HepG2 (cell line): Measurements from ENCODE around the gene ACP7. TPM values are rescaled to one million over a fixed set of nuclear protein-coding genes. Genes with fewer than 3 reads are reported as not detected.

Experiments
- ARNT2 ChIP-seq: sonication (generic); formaldehyde crosslinking; IDR thresholded peaks from 2 replicates; pipeline ENCODE4 v1.8.0; 2022; ENCODE audit warnings: mild to moderate bottlenecking, low read depth, missing genetic modification reagents, moderate library complexity
- ELF3 ChIP-seq: IDR thresholded peaks from 2 replicates; pipeline ENCODE4 v1.6.1; 2016; ENCODE audit warnings: missing genetic modification reagents, missing compliant biosample characterization
- HHEX ChIP-seq: IDR thresholded peaks from 2 replicates; pipeline ENCODE4 v1.6.1; 2016; ENCODE audit warnings: control low read depth
- HNF4A ChIP-seq: sonication (generic); formaldehyde crosslinking; IDR thresholded peaks from 2 replicates; pipeline ENCODE4 v1.4.0; 2020; ENCODE audit warnings: missing genetic modification reagents
- LCORL ChIP-seq, 2 experiments: fragments of 450-650 bp in 1 of 2; sonication (generic) in 1 of 2; formaldehyde crosslinking in 1 of 2; IDR thresholded peaks; 2 replicates each; pipeline versions ENCODE4 v1.5.0 to v1.6.1; 2017 to 2020; ENCODE audit warnings: antibody characterized with exemption in 1 of 2, missing genetic modification reagents in 1 of 2
- MYC ChIP-seq: sonication (generic); formaldehyde crosslinking; IDR thresholded peaks from 2 replicates; pipeline ENCODE4 v1.9.0; 2021; ENCODE audit warnings: missing genetic modification reagents, borderline replicate concordance
- PHF20 ChIP-seq: sonication (generic); formaldehyde crosslinking; IDR thresholded peaks from 2 replicates; pipeline ENCODE4 v1.5.0; 2020; ENCODE audit warnings: mild to moderate bottlenecking, missing genetic modification reagents
- ZNF264 ChIP-seq: sonication (generic); formaldehyde crosslinking; IDR thresholded peaks from 2 replicates; pipeline ENCODE4 v1.4.0; 2020; ENCODE audit warnings: missing genetic modification reagents
- polyA plus RNA-seq, 8 experiments: library from polyadenylated mRNA; depleted of rRNA in 3 of 8; stranded (reverse) in 7 of 8; unstranded in 1 of 8; fragments of >200 nt; fragmentation: Illumina TruSeq in 4 of 8; extraction: Trizol in 4 of 8; gene quantifications; 2 replicates each; pipeline versions ENCODE4 v1.2.1 to v1.2.3, GENCODE V29; 2011 to 2016; ENCODE audit warnings: low read depth in 4 of 8, missing spikeins in 1 of 8, mixed read lengths in 1 of 8; ENCODE audit not compliant: insufficient read depth in 1 of 8
- total RNA-seq, 5 experiments: library from RNA; depleted of rRNA; stranded (reverse); fragments of >200 nt; fragmentation: Illumina TruSeq; extraction: Trizol; gene quantifications; 2 replicates each; pipeline ENCODE4 v1.2.3, GENCODE V29; 2016; ENCODE audit warnings: low read depth in 1 of 5
- TF ChIP-seq, protein P1 (sequence below): sonication (generic); formaldehyde crosslinking; IDR thresholded peaks from 2 replicates; pipeline ENCODE4 v1.9.0; 2021; ENCODE audit warnings: missing genetic modification reagents, borderline replicate concordance
- TF ChIP-seq, protein P2 (sequence below): sonication (generic); formaldehyde crosslinking; IDR thresholded peaks from 2 replicates; pipeline ENCODE4 v1.8.0; 2022; ENCODE audit warnings: mild to moderate bottlenecking, missing genetic modification reagents
- TF ChIP-seq, protein P3 (sequence below): sonication (generic); formaldehyde crosslinking; IDR thresholded peaks from 2 replicates; pipeline ENCODE4 v1.9.0; 2022; ENCODE audit warnings: missing genetic modification reagents, mild to moderate bottlenecking, borderline replicate concordance

ACP7 gene
- total and polyA plus RNA-seq, 2 of the 13 experiments (the other 11 are each of a cell fraction or from before 2014, with no cell fraction given): not detected

DNA sequence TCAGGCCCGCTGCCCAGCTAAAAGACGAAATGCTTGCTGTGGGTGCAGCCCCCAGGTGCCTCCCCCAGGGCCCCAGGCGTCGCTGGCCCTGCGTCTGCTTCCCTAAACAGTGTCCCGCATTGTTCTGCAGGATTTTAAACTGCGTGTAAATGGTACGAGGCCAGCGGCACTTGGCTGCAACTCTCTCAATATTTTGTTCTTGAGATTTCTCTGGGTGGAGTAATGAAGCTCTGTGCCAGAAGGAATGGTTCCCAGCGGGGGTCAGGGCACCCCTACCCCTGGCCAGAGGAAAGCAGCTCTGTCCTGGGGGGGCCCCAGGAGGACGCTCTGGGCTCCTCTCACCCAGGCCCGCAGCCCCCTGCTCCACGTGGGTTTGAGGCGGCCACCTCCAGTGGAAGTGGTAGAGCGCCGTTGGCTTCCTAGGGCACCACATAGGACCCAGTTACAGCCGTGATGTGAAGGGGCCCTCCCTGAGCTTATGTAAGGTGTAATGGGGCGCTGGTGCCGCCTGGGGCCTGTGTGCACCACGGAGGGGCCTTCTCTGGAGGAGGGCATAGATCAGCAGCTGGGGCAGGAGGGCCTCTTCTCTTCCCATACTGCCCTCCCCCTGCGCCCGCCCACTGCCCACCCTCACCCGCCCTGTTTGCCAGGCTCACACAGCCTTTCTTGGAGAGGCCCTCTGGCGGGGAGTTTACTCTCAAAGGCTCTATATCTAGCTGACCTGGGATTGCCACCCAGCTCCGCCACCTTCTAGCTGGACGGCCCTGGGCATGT is 61.2 kb downstream of the ACP7 start (continued):
- TF ChIP-seq, protein P1, sequence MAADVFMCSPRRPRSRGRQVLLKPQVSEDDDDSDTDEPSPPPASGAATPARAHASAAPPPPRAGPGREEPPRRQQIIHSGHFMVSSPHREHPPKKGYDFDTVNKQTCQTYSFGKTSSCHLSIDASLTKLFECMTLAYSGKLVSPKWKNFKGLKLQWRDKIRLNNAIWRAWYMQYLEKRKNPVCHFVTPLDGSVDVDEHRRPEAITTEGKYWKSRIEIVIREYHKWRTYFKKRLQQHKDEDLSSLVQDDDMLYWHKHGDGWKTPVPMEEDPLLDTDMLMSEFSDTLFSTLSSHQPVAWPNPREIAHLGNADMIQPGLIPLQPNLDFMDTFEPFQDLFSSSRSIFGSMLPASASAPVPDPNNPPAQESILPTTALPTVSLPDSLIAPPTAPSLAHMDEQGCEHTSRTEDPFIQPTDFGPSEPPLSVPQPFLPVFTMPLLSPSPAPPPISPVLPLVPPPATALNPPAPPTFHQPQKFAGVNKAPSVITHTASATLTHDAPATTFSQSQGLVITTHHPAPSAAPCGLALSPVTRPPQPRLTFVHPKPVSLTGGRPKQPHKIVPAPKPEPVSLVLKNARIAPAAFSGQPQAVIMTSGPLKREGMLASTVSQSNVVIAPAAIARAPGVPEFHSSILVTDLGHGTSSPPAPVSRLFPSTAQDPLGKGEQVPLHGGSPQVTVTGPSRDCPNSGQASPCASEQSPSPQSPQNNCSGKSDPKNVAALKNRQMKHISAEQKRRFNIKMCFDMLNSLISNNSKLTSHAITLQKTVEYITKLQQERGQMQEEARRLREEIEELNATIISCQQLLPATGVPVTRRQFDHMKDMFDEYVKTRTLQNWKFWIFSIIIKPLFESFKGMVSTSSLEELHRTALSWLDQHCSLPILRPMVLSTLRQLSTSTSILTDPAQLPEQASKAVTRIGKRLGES (CRISPR knock-in tag): no peak
- TF ChIP-seq HHEX (no peak), ELF3 (peak; percentile 20; the same call in 1 of the 2 replicates), HNF4A (CRISPR knock-in tag) (peak; percentile 88), LCORL (IDR thresholded peaks at IDR 0.05) (no peak), LCORL (CRISPR knock-in tag; IDR thresholded peaks at IDR 0.05) (peak; percentile 77), PHF20 (CRISPR knock-in tag) (0 out of 2 replicates have a peak, but pooled peaks have one; percentile 39), ZNF264 (CRISPR knock-in tag) (peak; percentile 29), ARNT2 (CRISPR knock-in tag) (0 out of 2 replicates have a peak, but pooled peaks have one; percentile 42), MYC (CRISPR knock-in tag) (peak; percentile 60; the same call in 1 of the 2 replicates)
- TF ChIP-seq, protein P2, sequence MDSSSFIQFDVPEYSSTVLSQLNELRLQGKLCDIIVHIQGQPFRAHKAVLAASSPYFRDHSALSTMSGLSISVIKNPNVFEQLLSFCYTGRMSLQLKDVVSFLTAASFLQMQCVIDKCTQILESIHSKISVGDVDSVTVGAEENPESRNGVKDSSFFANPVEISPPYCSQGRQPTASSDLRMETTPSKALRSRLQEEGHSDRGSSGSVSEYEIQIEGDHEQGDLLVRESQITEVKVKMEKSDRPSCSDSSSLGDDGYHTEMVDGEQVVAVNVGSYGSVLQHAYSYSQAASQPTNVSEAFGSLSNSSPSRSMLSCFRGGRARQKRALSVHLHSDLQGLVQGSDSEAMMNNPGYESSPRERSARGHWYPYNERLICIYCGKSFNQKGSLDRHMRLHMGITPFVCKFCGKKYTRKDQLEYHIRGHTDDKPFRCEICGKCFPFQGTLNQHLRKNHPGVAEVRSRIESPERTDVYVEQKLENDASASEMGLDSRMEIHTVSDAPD (CRISPR knock-in tag): 0 out of 2 replicates have a peak, but pooled peaks have one; percentile 55
- TF ChIP-seq, protein P3, sequence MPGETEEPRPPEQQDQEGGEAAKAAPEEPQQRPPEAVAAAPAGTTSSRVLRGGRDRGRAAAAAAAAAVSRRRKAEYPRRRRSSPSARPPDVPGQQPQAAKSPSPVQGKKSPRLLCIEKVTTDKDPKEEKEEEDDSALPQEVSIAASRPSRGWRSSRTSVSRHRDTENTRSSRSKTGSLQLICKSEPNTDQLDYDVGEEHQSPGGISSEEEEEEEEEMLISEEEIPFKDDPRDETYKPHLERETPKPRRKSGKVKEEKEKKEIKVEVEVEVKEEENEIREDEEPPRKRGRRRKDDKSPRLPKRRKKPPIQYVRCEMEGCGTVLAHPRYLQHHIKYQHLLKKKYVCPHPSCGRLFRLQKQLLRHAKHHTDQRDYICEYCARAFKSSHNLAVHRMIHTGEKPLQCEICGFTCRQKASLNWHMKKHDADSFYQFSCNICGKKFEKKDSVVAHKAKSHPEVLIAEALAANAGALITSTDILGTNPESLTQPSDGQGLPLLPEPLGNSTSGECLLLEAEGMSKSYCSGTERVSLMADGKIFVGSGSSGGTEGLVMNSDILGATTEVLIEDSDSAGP (CRISPR knock-in tag): peak; percentile 64; the same call in 1 of the 2 replicates
